HG02798 (cell line): ENCODE measurements around the gene CAMK2N1.
A peak's percentile ranks its signal among the peaks of the same experiment; 100 is the strongest.
"Not testable (repeated sequence)": the region's sequence is repeated elsewhere in the genome, so short reads cannot be mapped to it uniquely, and the experiment has no call there.

Source experiments
- ATAC-seq: cut with Tn5 transposase; IDR thresholded peaks from one replicate; pipeline ENCODE4 v1.9.1; 2021; ENCODE audit warnings: mild to moderate bottlenecking; ENCODE audit not compliant: unreplicated experiment, poor library complexity

CAMK2N1 gene

DNA sequence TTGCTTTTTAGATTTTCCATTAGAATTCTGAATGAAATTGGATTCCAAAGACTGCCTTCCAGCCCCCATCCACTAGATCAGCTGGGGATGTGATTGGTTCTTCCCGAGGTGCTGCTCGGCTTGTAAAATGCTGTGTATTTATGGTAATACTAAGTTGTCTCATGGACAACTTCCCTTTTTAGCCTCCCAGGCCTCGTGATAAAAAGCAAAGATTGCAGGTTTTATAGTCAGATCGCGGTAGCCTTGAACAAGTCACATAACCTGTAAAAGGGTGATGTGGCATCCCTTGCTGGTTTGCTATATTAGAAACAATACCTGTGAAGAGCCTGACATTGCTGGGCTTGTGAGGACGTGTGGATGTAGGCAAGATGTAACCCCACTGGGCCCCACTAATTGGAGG, 11.5 kb upstream of the CAMK2N1 start:
- ATAC-seq = no peak

DNA sequence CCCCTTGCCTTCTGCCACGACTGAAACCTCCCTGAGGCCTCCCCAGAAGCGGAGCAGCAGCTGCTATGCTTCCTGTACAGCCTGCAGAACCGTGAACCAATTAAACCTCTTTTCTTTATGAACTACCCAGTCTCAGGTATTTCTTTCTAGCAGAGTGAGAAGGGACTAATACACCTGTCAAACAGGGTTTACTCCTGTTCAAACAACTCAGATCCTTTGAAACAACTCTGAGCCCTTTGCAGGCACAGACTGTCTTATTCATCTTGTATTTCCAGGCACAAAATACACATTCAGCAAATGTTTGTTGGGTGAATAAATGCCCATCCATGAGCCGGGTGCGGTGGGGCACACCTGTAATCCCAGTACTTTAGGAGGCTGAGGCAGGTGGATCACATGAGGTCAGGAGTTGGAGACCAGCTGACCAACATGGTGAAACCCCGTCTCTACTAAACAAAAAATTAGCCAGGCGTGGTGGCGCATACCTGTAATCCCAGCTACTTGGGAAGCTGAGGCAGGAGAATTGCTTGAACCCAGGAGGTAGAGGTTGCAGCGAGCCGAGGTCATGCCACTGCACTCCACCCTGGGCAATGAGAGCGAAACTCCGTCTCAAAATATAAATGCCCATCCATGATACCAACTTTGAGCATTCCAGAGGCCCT, 10.8 kb upstream of the CAMK2N1 start:
- ATAC-seq = not testable (repeated sequence)

DNA sequence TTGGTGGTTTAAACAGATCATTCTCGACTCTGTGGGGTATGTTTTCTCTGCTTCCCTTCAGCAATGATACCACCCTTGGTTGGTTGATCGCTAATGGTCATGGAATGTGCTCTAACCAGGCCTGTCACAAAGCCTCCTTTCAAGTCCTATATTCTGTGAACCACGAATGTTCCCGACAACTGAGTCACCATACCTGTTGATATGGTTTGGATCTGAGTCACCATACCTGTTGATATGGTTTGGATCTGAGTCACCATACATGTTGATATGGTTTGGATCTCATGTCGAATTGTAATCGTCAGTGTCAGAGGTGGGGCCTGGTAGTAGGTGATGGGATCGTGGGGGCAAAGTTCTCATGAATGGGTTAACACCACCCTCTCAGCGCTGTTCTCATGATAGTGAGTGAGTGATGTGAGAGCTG, 10.2 kb upstream of the CAMK2N1 start:
- no peak for ATAC-seq

DNA sequence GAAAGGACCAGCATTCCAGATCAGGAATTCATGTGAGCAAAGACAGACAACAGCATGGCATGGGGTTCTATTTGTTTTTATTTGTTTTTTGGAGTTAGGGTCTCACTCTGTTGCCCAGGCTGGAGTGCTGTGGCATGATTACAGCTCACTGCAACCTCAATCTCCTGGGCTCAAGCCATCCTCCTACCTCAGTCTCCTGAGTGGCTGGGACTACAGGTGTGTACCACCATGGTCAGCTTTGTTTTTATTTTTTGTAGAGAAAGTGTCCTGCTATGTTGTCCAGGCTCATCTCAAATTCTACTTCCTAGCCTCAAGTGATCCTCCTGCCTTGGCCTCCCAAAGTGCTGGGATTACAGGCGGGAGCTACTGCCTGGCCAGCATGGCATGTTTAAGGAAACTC, 9.7 kb upstream of the CAMK2N1 start:
- no peak for ATAC-seq

DNA sequence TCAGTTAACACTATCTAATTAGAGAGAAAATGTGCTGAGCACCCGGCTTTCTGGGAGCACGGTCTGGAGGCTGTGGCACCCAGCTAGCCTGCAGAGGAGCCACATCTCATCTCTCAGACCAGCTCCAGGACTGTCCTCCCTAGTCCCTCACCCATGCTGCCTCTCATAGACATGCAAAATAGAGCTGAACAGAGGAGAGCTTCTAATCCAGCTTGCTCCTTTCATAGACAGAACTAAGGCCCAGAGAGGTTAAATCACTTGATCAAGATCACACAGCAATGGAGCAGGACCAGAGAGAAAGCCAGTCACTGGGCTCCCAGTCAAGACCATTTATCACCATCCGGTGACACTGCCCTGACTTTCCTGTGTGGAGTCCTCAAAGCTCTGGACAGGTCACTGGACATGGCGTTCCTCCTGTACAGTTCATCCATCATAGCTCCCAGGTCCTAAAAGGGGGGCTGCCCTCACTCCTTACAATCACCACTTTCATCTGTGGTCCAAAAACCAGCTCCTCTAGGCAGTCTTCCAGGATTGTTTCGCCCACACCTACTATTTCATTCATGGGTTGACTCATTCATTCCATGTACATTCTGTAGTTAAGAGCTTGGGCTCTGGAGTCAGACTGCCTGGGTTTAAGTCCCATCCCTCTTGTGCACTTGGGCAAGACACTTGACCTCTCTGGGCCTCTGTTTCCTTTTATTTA, 8.8 kb upstream of the CAMK2N1 start:
- ATAC-seq = no peak

DNA sequence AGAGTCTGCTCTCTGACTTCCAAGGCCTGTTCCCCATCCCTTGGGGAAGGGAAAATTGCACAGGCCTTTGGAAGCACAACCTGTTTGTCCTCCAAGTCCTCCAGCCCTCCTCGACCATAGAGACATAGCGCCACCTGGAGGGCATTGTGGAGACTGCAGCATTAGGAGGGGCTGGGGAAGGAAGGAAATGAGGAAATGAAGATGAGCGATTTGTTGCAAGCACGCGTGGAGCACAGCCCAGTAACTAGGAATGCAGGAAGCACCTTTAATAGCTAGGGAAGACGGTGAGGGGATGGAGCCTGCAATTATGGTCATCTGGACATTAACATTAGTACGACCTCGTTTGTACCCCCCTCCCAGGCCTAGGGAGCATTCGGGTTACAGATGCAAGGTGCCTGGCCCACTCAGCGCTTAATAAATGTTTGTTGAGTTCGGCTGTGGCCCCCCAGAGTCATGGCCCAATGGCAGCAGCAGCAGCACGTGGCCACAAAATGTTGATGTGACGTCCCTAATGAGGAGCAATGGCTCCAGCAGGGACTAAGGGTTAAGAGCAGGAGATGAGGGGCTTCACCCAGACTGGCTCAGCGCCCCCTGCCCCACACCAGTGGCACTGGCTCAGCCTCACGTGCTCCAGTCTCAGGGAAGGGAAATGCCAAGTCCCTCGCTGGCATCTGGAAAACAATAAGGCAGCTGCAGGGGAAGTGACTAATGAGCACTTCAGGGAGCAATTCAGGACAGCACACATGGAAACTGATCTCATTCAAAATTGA, 8.0 kb upstream of the CAMK2N1 start:
- peak; percentile 55 for ATAC-seq

DNA sequence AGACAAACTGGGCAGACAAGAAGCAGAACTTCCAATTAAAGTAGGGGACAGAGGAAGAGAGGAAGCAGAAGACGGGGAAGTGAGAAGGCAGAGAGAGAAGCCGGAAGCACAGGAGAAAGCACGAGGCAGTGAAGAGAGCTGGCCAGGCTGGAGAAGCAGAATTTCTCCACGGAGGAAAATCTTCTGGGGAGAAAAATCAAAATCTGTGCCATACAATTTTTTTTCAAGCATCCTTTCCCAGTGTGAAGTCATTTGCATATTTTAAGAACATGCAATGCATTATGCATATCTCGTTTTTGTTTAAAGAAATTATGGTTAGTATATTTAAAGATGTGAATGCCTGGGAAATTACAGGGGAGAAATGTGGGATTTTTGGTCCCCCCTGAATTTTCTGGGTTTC, 7.3 kb upstream of the CAMK2N1 start:
- ATAC-seq = no peak

DNA sequence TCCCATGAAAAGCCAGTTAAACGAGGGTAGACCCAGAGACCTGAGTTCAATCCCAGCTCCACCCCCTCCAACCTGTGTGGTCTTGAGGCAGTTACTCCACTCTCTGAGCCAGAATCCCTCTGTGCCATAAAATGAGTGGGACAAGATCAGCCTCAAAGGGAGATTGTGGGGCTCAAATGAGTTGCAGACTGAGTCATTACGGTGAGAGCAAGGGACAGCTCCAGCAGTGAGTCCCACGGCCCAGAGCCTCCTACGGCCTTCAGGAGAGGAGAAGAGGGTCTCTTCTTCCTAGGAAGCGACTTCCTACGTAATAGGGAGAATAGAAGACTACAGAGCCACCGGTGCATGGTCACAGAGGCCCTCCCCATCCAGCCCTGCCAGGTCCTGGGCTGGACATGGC, 6.7 kb upstream of the CAMK2N1 start:
- no peak for ATAC-seq

DNA sequence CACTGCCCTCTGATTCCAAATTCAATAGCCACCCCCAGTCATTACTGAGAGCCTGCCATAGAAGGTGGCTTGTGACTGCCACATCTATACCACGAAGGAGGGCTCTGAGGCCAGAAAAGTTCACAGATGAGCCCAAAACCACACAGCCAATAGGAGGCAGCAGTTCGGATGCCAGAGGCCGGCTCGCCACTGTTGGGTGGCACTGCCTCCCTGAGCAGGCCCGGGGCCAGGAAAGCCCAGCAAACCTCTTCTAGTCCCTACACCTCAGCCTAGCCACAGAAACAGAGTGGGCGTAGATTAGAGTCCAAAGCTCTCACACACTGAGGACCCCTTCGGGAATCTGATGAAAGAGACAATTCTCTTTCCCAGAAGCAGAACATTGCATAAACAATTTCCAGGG, 5.9 kb upstream of the CAMK2N1 start:
- no peak for ATAC-seq

DNA sequence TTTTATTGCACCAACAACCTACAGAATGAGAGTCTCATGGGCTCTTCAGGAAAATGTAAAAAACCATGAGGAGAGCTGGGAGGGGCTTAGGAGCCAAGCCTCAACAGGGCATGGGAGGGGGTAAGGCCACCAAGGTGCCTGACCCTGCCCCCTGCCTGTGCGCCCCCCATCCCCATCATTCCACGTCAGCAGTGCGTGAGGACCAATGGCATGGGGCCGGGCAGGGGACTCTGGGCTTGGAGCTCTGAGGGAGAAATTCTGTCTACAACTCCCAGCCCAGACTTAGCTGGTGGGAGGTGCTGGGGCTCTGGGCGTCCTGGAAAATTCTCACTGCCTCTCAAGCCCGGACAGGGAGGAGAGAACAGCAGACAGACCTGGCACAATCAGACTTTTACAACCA, 5.2 kb upstream of the CAMK2N1 start:
- no peak for ATAC-seq

DNA sequence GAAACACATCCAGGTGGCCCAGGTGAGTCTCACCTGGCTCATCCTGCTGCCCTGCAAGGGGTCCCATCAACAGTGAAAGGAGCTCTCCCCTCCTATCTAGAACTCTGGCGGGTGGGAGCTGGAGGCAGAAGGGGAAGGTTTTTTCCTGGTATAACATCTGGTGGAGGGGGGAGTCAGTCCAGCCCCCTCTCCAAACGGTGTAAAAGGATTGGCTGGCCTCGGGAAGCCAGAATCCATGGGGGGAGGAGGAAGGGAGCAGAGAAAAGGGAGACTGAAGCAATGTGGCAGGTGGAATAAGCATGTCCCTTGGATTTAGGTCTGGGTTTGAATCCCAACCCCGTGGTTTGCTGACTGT, 1.2 kb upstream of the CAMK2N1 start:
- ATAC-seq = no peak

DNA sequence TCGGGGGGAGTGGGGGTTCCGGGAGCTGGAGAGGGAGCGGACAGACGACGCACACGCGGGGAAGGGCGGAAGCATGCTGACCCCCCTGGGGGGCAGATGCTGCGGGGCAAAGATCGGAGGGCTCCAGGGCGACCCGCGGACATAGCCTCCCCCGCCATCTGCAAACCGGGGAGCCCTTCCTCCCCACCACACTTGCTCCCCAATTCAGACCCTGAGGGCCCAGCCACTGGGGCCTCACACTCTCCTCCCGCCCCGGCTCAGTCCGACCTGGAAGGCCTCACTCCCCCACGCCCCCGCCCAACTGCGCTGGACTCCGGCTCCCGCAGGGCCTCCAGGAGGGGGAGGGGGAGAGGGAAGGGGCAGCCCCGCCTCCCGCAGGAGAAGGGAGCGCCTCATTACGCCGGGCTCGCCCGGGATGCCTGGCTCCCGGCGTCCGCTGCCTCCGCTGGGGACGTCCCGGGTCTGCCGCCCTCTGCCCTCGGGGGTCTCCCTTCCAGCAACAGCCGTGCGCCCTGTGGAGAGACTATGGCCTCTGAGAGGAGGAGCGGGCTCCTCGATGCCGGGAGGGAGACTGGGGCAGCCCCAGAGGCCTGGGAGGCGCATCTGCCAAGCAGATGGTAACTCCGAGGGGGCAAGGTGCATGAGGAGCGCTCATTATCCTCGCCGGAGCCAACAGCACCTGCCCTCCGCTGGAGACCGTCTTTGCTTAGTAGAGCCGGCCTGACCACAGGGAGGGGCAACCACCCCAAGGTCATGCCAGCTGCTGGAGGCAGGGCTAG, 636 bp upstream of the CAMK2N1 start:
- ATAC-seq = no peak

DNA sequence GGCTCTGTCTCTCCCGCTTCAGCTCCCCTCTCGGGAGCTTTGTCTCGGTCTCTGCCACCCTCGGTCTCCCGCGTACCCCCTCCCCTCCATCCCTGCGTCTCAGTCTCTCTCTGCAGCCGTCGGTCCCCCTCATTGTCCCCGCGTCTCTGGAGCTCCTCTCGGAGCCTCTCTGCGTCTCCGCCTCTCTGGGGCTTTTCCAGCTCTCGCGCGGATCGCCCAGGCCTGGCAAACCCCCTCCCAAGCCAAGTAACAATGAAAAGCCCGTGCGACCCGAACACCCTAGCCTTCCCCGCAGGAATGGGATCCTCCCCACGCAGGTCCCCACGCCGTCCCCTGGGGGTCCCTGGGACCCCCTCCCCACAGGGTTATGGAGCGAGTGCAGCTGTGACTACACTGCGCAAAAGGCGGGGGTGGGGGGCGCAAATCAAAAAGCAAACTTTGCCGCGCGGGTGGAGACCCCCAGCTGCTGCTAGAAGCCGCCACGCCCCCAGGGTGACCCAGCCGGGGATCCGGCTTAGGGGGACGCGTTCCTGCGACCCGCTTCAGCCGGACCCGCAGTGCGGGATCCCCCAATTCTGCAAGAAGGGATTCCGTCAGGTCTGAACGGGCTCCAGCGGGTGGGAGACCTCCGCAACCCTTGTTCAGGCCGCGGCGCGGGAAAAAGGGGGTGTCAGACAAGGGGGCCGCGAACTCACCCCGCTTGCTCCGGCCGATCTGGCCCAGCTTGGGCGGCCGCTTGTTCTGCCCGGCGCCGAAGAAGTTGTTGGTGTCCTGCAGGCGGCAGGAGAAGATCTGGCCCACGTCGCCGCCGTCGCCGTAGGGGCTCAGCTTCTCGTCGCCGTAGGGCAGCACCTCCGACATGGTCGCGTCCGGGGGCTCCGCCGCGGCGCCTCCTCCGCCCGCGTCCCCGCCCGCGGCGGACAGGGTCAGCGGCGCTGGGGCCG, 1.2 kb downstream of the CAMK2N1 start:
- ATAC-seq = no peak

DNA sequence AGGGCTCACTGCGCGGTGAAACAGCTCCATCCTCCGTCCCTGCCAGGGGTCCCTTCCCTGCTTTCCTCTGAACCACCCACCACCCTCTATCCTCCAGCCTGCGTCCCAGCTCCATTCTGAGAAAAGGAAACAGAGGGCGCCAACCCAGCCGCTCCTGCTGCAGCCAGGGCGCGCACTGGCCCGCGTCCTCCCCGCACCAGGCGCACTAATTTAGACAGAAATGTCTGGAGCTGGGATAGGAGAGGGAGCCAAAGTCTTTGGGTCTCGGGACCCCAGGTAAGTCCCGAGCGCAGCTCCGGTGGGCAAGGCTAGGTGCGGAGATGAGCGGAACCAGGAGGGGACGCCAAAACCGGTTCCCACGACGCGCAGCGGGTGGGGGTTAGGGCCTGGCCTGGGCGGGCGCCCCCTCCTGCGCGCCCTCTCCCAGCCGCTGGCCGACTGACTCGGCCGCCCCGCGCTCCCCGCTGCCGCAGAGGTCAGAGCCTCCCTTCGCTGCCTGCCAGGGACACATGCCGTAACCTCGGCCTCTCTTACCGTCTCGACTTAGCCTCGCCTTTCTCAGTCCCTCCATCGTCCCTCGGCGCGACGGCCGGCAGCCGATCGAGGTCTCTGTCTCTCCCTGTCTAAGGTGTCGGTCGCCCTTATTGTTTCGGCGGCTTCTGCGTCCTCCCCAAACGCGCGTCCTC, 2.0 kb downstream of the CAMK2N1 start:
- no peak for ATAC-seq

DNA sequence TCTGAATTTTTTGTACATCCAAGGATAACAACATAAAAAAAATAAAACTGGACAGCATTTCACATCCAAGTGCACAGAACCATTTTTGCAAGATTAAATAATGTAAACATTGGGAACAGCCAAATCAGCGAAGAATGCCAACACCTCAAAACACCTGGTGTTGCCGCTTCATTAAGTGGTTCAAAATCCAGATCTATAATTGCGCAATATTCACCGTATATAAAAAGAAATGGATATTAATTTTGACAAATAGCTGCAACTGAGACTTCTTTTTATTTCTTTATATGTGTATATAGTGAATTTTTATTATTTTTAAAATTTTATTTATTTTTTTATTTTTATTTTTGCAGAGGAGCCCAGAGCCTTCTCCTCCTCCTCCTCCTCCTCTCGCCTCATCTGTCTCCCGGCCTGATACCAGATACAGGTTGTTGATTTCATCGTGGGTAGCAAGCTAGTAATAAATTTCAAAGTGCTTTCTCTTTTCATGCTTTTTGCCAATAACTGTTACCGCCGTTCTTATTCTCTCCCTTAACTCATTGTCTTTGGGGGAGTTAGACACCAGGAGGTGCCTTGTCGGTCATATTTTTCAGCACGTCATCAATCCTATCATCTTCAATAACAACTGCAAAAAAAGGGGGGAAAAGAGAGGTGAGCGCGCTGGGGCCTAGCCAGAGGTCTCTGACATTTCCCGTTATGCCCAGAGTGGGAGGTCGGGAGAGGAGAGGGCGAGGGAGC, 2.7 kb downstream of the CAMK2N1 start:
- no peak for ATAC-seq

DNA sequence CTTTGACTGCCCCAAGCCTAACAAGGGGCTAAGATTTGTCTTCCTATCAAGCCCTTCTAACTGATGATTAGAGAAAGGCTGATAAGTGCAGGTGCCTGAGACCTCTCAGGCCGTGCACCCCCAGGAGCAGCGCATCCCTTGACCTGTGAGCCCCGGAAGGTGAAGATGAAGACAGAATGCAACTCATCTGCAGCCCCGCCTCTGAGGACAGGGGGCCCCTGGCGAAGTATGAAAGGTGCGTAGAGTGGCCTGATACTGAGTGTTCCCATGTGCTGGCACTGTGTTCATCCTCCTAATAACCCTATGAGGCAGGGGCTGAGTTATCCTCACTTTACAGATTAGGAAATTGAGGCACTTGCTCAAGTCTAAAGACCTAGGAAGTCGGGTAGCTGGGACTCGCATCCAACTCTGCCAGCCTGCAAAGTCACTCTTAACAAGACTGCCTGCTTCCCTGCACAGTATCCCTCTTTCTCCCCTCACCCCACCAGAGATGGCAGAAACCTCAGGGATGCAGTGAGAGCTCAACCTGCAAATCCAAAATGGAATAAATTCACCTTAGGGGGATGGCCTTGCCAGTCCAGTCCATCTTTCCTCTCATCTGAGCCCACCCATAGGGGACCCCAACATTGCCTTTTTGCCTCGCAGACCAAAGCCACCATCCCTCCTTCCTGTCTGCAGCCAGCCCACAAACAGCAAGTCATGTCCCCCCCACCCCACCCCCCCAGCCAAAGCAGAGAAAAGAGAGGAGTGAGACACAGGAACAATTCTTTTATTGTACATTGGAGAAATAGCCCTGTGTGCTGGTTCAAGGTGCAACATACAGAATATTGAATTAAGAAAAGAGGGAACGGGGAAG, 4.1 kb downstream of the CAMK2N1 start:
- ATAC-seq = no peak

DNA sequence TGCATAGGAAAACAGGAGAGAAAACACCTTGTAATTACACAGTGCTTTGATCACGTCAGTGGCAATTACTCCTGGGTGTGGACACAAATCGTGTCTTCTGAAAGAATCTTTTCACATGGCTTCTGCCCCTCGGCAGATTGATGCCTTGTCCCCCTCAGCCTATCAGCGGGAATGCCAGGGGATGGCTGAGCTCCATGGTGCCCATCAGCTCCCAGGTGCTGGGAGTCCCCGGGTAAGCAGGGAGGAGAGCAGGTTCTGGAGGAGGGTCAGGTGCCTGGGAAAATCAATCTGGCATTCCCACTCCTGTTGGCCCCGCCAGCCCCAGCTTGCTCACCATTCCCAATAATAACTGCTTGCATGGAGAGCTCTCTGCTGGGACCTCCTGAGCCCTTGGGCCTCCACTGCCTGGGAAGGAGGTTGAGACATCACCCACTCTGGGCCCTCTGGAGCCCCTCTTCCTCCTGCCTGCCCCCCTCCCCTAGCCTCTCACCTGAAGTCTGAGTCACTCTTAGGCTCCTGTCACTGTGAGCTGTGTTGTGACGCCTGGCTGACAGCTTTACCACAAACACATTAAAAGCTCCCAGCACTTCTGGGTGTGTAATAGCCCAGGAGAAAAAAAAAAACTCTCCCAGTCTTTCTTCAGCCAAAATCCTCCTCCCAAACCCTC, 4.9 kb downstream of the CAMK2N1 start:
- no peak for ATAC-seq
